Measurements from ENCODE around the gene MRC2. TPM values are rescaled to one million over a fixed set of nuclear protein-coding genes. Genes with fewer than 3 reads are reported as not detected.

The MRC2 gene
- polyA plus RNA-seq, 1 experiment = 61.6 TPM

DNA sequence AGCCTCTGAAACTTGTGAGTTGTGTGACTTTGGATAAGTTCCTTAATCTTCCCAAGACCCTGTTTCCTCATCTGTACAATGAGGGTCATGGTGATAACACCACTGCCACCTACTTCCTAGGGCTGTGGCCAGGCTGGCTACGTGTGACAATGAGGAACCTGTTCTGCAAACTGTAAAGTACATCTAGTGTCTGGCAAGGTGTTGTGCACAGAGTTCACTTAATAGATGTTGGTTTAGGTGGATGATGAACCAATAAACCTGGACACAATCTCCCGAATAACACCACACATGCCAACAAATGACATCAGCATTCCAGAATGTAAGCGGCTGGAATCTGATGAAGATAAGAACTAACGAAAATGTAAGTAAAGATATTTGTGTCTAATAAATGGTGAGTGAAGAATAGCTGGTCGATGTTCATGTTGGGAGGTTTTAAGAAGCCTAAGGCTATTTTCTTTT lies 98.3 kb downstream of the MRC2 start:
- Histone ChIP-seq H3K27ac (ENCODE audit: low read depth, low read length) (no peak overlapping the region), H3K9me3 (ENCODE audit: control insufficient read depth, insufficient read depth, low read length) (no peaks in the 10 kb centered on the region), H3K4me3 (ENCODE audit: low read depth, low read length) (no peak overlapping the region), H3K27me3 (ENCODE audit: control insufficient read depth, insufficient read depth, low read length) (no peaks in the 10 kb centered on the region)
- ChIA-PET POLR2A (no interaction called here), CTCF (interaction anchor here (0.5 to 0.6 kb wide), 2 partner anchors 10 to 245 kb away, joined by 3 read pairs; no protein-coding TSS in a partner anchor)
- TF ChIP-seq, protein P1, sequence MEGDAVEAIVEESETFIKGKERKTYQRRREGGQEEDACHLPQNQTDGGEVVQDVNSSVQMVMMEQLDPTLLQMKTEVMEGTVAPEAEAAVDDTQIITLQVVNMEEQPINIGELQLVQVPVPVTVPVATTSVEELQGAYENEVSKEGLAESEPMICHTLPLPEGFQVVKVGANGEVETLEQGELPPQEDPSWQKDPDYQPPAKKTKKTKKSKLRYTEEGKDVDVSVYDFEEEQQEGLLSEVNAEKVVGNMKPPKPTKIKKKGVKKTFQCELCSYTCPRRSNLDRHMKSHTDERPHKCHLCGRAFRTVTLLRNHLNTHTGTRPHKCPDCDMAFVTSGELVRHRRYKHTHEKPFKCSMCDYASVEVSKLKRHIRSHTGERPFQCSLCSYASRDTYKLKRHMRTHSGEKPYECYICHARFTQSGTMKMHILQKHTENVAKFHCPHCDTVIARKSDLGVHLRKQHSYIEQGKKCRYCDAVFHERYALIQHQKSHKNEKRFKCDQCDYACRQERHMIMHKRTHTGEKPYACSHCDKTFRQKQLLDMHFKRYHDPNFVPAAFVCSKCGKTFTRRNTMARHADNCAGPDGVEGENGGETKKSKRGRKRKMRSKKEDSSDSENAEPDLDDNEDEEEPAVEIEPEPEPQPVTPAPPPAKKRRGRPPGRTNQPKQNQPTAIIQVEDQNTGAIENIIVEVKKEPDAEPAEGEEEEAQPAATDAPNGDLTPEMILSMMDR (IDR thresholded peaks at IDR 0.05; ENCODE audit: low read depth, low read length) = no peak
- no peak for DNase-seq (ENCODE audit: low read depth, low spot score)

DNA sequence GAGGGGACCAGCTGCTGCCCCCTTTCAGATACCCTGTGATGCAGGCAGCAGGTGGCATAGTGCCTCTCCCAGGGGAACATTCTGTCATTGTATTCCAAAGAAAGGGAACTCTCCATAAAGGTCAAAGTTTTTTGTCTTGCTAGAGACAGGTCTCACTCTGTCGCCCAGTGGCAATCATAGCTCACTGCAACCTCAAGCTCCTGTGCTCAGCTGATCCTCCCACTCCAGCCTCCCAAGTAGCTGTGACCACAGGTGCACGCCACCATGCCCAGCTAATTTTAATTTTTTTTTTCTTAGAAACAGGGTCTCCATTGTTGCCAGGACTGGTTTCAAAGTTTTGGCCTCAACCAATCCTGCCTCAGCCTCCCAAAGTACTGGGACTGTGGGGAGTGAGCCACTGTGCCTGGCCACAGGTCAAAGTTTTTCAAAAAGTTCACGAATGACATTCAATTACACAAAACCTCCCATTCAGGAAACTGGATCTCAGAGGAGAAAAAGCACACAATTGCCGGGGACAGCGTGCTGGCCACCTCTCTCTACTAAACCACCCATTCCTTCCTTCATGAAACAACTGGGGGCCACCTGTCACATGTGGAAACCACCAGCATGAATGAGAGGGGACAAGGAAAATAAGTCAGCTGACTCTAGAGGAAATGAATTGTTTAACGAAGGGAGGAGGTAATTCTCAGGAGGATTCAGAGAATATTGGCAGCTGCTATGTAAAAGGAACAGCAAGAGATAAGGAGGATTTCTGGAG lies 100.6 kb downstream of the MRC2 start:
- Histone ChIP-seq H3K27me3 (ENCODE audit: control insufficient read depth, insufficient read depth, low read length) (no peaks in the 10 kb centered on the region), H3K4me3 (ENCODE audit: low read depth, low read length) (no peak overlapping the region), H3K9me3 (ENCODE audit: control insufficient read depth, insufficient read depth, low read length) (no peaks in the 10 kb centered on the region), H3K27ac (ENCODE audit: low read depth, low read length) (no peak overlapping the region)
- no peak for DNase-seq (ENCODE audit: low read depth, low spot score)
- ChIA-PET CTCF (no interaction called here), POLR2A (interaction anchor here (0.6 kb wide), 1 partner anchor 54 kb away, joined by 5 read pairs; no protein-coding TSS in a partner anchor)
- TF ChIP-seq, protein P1 (IDR thresholded peaks at IDR 0.05; ENCODE audit: low read depth, low read length) = no peak

DNA sequence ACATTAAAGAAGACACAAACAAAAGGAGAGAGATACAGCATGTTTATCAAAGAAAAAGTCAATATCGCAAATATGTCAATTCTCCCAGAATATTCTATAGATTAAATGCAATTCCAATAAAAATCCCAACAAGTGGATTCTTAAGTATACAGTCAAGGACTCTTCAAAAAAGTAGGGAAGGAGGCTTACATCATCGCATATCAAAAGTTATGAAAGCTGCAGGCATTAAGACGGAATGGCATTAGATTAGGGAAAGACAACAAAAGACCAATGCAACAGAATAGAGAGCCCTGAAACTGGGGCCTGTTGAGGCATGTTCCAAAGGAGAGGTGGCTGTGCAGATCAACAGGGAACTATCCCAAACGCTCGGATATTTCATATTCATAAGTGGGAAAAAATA lies 104.7 kb downstream of the MRC2 start:
- ChIA-PET POLR2A (no interaction called here), CTCF (interaction anchor here (1.4 kb wide), 1 partner anchor 9 kb away, joined by 4 read pairs; no protein-coding TSS in a partner anchor)
- H3K27me3 ChIP-seq (ENCODE audit: control insufficient read depth, insufficient read depth, low read length) = no peaks in the 10 kb centered on the region
- TF ChIP-seq, protein P1 (IDR thresholded peaks at IDR 0.05; ENCODE audit: low read depth, low read length) = no peak
- no peak overlapping the region for H3K4me3 ChIP-seq (ENCODE audit: low read depth, low read length)
- H3K27ac ChIP-seq (ENCODE audit: low read depth, low read length) = no peak overlapping the region
- no peak for DNase-seq (ENCODE audit: low read depth, low spot score)
- H3K9me3 ChIP-seq (ENCODE audit: control insufficient read depth, insufficient read depth, low read length) = no peaks in the 10 kb centered on the region

DNA sequence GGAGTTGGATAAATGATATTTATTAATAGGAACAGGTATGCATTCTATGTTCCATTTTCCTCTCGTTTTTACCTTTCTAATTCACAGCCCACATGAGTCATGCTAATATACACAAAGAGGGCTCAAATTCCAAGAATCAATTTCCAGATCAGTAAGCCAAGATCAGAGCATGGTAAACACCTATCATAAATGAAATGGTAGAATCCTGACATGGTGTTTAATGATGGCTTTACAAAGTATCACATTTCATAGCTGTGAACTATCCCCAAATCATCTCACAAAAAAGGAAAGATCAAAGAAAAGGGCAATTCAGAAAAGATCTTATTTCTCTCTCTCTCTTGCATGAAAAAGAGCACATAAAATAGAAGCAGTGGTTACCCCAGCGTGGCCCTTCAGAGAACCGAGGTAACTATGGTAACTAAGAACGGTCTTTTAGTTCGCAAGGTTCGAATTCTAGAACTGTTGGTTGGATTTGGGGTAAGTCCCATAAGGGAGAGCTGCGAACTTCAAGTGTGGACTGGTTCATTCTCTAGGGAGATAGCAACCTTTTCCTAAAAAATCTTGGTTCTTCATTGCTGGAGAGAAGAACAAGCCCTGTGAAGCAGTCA lies 107.7 kb downstream of the MRC2 start:
- no peaks in the 10 kb centered on the region for H3K9me3 ChIP-seq (ENCODE audit: control insufficient read depth, insufficient read depth, low read length)
- POLR2A ChIA-PET = no interaction called here
- no peak for DNase-seq (ENCODE audit: low read depth, low spot score)
- H3K4me3 ChIP-seq (ENCODE audit: low read depth, low read length) = no peak overlapping the region
- CTCF ChIA-PET = no interaction called here
- H3K27me3 ChIP-seq (ENCODE audit: control insufficient read depth, insufficient read depth, low read length) = no peaks in the 10 kb centered on the region
- TF ChIP-seq, protein P1 (IDR thresholded peaks at IDR 0.05; ENCODE audit: low read depth, low read length) = no peak
- H3K27ac ChIP-seq (ENCODE audit: low read depth, low read length) = no peak overlapping the region

DNA sequence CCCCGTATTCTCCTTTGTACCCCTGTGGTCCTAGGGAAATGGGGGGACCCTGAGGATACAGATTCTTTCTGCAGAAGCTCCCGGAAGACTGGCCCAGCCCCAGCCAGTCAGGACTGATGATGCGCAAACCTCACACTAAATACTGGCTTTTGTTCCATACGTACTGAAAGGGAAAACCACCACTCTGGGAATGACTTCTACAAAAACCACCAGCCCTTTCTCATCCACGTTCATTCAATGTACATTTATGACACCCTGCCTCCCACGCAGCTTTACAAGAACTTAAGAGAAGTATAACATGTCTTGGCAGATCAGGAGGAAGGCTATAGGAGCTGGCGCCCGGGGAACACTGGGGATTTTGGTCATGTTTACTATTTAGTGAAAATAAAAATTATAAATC lies 110.0 kb downstream of the MRC2 start:
- H3K9me3 ChIP-seq (ENCODE audit: control insufficient read depth, insufficient read depth, low read length) = no peaks in the 10 kb centered on the region
- no peaks in the 10 kb centered on the region for H3K27me3 ChIP-seq (ENCODE audit: control insufficient read depth, insufficient read depth, low read length)
- TF ChIP-seq, protein P1 (IDR thresholded peaks at IDR 0.05; ENCODE audit: low read depth, low read length) = no peak
- no peak for DNase-seq (ENCODE audit: low read depth, low spot score)
- POLR2A ChIA-PET = no interaction called here
- H3K4me3 ChIP-seq (ENCODE audit: low read depth, low read length) = no peak overlapping the region
- no peak overlapping the region for H3K27ac ChIP-seq (ENCODE audit: low read depth, low read length)
- CTCF ChIA-PET = no interaction called here

Measured in AG04450 (cell line).